OCI-LY3 (cell line): ENCODE data around the gene SMURF1.

Experiments used
- CTCF ChIP-seq: fragments of 200-600, 300-600 bp; sonication (generic); IDR thresholded peaks from 2 replicates; pipeline ENCODE4 v1.5.1; 2014; ENCODE audit warnings: antibody characterized with exemption, low read length, low read depth
- EZH2phosphoT487 ChIP-seq: fragments of 200-600 bp; shearing (Covaris generic); IDR thresholded peaks from 2 replicates; pipeline ENCODE4 v1.6.1; 2018; ENCODE audit warnings: antibody characterized with exemption, mixed run types, low read depth

DNA sequence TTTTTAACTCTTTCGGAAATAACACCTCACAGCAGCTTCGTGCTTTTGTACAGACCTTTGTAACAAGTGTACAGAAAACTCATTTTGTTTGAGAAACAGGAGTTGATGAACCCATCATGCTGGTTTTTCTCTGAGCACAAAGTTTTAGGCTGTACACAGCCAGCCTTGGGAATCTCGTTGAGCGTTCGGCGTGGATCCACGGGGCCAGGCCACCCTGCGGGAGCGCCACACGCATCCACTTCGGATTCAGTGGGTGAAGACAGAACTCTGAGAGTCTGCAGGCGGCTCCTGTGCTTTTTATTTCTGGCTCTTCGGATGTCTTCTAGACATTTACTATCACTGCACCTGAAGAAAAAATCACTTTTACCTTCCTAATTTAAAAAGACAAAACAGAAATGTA lies 131.2 kb downstream of the SMURF1 start:
- TF ChIP-seq CTCF (no peak), EZH2phosphoT487 (no peak)
